ENCODE measurements around the gene RSBN1.
"Not testable (repeated sequence)": the region's sequence is repeated elsewhere in the genome, so short reads cannot be mapped to it uniquely, and the experiment has no call there.

Gene RSBN1

GRCh38 chr1:113779542-113779941 is 32.7 kb downstream of the RSBN1 start:
- DNase-seq = no peak

- no peak for DNase-seq
Measured at GRCh38 chr1:113777561-113777960, 34.7 kb downstream of the RSBN1 start.

DNA sequence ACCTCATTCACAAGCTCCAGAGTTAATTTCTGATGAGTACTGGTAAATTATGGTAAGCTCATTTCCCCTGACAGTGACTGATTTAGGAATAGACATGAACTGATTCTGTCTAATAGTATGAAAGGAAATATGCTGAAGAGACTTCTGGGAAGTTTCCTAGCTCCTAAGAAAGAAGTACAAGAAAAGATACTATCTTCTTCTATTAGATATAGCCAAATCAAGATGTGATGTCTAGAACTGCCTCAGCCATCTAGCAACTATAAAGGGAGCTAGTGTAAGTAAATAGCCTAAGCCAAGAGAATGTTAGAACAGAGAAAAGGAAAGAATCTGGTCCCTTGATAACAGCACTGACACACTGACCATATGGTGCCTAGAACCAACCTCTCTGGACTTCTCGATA is 42.2 kb downstream of the RSBN1 start:
- DNase-seq = no peak

- no peak for DNase-seq
Measured at GRCh38 chr1:113769601-113769970, 42.7 kb downstream of the RSBN1 start.

DNA sequence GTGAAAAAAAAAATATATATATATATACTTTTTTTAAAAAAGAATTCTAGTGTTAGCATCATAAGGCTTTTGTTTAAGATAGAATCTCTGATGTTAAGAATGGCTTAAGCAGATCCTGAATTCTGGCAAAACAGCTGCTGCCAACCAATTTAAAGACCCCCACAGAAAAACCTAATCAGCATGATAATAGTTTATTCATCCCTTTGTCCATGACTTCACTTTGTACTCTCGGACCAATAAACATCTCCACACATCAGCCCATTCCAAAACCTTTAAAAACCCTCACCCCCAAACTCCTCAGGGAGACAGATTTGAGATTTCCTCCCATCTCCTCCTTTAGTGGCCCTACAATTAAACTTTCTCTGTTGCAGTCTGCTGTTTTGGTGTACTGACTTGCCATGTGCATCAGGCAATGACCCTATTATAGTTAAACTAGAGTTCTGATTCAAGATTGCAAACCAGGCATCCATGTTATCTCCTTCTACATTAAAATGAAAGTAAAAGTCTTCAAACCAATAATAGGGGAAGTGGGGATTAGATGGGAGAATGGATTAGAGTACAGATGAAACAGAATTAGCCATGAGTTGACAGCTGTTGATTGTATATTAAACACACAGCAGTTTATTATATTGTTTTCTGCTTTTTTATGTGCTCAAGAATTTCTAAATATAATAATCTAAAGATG is 43.2 kb downstream of the RSBN1 start:
- no peak for DNase-seq

DNA sequence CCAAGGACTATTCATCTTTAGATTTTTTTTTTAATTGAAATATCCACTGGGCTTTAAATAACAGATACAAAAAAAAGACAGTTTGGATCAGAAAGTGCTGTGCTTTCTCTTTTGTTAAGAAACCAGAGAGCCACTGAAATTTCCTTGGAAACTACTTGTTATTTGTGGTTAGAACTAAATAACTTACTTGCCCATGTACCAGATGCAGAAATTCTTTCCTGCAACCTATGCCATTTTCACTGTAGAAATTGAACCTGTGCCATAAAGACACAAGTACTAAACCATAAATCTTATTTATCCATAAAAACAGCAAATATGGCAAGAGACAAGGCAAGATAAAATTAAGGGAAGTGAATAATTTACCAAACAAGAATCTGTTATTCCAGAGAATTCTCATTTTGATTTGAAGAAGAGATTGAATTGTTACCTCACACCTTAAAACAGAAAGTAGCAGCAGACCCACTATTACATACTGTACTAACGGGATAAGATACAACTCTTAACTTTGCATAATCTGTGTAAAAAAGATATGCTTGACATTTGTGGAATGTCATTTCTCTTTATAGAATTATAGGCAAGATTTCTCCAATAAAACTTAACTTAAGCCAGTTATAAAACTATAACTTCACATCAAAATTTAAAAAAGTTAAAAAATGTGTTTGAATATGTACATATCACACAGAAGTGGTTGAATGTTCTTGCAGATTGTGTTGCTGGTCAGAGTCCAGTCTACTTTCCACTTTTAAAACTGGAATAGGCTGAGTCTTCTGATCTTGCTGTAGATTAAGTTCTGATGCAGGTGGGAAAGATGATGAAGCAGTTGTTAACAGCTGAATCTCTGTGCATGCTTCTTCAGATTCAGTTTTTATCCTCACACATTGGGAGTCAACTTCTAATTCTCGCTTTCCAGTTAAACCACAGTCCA is 46.7 kb downstream of the RSBN1 start:
- DNase-seq = no peak

GRCh38 chr1:113763661-113764060 is 48.6 kb downstream of the RSBN1 start:
- DNase-seq = no peak

- no peak for DNase-seq
Measured at GRCh38 chr1:113761937-113762336, 50.3 kb downstream of the RSBN1 start.

- DNase-seq = no peak
Measured at GRCh38 chr1:113760102-113761080, 51.9 kb downstream of the RSBN1 start.

- DNase-seq = peak; percentile 94
Measured at GRCh38 chr1:113759333-113760101, 52.8 kb downstream of the RSBN1 start, which contains the start of gene PHTF1. Gene PHTF1, minus strand, starts transcription at chr1:113759486. Its CDS starts 783 bp downstream, at chr1:113758703.

DNA sequence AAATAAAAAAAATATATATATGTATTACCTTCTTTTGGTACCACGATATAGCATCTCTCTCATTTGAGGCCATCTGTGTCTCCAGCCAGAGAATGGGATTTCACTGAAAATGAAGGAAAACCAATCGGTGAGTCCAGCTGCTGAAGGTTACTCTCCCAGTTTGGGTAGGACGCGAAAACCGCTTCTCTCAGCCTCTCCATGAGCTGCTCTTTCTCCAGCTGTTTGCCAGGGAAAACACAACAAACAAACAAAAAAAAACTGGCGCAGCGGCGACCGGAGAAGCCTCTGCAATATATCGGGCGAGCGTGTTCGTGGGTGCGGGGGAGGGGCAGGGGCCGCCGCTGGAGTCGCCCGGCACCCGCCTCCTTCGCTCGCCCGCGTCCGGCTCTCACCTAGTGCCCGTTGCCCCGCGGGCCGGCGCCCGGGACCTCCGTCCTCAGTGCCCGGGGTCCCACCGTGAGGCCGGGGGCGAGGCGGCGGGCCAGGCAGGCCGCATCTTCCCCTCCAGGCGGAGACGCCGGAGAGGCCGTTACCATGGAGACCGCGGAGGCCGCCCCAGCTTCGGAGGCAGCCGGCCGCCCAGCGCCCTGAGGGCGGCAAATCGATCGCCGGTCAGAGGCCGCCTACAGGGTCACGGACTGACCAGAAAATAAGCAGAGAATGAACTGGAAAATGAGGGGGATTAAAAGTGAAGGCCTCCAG is 53.5 kb downstream of the RSBN1 start:
- peak; percentile 88 for DNase-seq

GRCh38 chr1:113756461-113756860 is 55.8 kb downstream of the RSBN1 start:
- DNase-seq = no peak

DNA sequence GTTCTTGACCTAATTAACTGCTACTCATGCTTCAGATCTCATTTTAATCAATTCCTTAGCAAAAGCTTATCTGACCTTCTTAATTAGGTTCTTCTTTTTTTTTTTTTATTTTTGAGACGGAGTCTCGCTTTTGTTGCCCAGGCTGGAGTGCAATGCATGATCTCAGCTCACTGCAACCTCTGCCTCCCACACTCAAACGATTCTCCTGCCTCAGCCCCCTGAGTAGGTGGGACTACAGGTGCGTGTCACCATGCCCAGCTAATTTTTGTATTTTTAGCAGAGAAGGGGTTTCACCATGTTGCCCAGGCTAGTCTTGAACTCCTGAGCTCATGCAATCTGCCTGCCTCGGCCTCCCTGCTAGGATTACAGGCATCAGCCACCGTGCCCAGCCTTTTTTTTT is 58.9 kb downstream of the RSBN1 start:
- not testable (repeated sequence) for DNase-seq

- no peak for DNase-seq
Measured at GRCh38 chr1:113751516-113751915, 60.8 kb downstream of the RSBN1 start.

DNA sequence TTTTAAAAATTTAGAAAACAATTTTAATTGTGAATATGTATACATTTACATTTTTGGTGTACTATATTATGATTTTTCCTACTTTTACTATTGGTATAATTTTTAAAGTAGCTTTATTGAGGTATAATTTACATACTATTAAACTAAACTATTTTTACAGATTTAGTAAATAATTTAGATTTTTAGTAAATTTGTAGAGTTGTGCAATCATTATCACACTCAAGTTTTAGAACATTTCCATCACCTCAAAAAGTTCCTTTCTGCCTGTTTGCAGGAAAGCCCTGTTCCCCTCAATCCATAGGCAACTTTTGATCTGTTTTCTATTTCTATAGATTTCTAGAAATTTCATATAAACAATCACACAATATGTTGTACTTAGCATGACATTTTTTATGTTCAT is 61.2 kb downstream of the RSBN1 start:
- DNase-seq = no peak

GRCh38 chr1:113749402-113749801 is 62.9 kb downstream of the RSBN1 start:
- no peak for DNase-seq

- no peak for DNase-seq
Measured at GRCh38 chr1:113747376-113747775, 64.9 kb downstream of the RSBN1 start.

- DNase-seq = no peak
Measured at GRCh38 chr1:113745425-113745824, 66.9 kb downstream of the RSBN1 start.

DNA sequence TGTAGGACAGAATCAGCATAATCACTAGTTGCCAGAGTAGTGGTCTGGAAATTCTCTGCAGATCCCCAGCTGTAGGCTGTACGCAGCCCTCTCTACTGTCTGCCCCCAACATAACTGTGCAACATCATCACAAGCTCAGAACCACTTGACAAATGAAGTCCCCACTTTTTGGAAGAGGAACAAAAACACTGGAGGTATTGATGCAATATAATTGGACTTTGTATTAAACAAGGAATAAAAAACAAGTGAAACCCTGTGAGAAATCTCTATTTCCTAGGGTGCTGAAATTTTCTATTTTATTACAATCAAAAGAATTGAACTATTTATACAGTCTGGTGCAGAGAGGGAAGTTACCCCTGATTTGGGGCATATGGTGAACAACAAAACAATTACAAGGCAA is 68.2 kb downstream of the RSBN1 start:
- no peak for DNase-seq

DNA sequence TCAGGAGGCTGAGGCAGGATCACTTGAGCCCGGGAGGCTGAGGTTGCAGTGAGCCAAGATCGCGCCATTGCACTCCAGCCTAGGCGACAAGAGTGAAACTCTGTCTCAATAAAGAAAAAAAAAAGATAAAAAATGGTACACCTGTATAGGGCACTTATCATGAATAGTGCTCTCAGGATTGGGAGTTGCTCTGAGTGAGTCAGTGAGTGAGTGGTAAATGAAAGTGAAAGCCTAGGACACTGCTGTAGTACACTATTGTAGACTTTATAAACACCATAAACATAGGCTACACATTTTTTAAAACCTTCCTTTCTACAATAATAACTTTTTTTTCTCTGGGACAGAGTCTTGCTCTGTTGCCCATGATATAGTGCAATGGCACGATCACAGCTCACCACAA is 69.8 kb downstream of the RSBN1 start:
- no peak for DNase-seq

- DNase-seq = no peak
Measured at GRCh38 chr1:113734357-113735055, 77.8 kb downstream of the RSBN1 start.

Measured in islet precursor cell (in vitro differentiated cells).